ENCODE data around the gene CASK.

Gene CASK

DNA sequence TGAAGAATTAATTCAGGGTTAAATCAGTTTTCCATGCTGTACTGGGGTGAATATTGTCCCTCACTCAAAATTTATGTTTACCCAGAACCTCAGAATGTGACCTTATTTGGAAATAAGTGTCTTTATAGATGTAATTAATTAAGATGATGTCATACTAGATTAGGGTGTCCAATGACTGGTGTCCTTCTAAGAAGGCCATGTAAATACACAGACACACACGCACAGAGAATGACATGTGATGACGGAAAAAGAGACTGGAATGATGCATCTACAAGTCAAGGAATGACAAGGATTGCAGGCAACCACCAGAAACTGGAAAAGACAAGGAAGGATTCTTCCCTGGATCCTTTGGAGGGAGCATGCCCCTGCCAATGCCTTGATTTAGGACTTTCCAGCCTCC is 319.2 kb downstream of the CASK start:
- Histone ChIP-seq H3K27ac (ENCODE audit: insufficient read depth, low read length, poor library complexity, severe bottlenecking) (no peak overlapping the region), H3K4me1 (ENCODE audit: control insufficient read depth, insufficient read depth, low read length, poor library complexity, severe bottlenecking) (no peaks in the 10 kb centered on the region), H3K4me3 (ENCODE audit: insufficient read depth, low read depth, low read length, poor library complexity, severe bottlenecking) (no peak overlapping the region), H3K36me3 (ENCODE audit: control insufficient read depth, insufficient read depth, low read length) (no peaks in the 10 kb centered on the region), H3K27me3 (replicated peaks; ENCODE audit: control insufficient read depth, insufficient read depth, low read length, poor library complexity, severe bottlenecking) (no peaks in the 10 kb centered on the region), H3K9me3 (ENCODE audit: control insufficient read depth, low read length) (no peaks in the 10 kb centered on the region)
- no peak for DNase-seq

DNA sequence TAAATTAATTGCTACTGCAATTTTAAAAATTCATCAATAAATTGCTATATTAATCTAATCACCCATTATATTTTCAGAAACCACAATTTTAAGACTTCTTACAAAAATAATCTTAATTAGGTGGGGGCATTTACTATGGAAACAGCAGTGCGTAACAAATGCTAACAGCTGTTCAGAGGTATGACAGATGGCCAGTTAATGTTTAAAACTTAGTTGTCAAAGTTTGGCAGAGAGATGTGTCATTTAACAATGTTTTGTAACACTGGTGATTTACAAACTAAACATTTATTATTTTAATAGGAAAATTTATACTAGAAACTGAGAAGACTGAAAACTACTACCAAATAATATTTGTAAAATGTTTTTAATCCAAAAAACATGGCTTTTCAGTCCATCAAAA is 319.8 kb downstream of the CASK start:
- Histone ChIP-seq H3K27me3 (replicated peaks; ENCODE audit: control insufficient read depth, insufficient read depth, low read length, poor library complexity, severe bottlenecking) (no peaks in the 10 kb centered on the region), H3K27ac (ENCODE audit: insufficient read depth, low read length, poor library complexity, severe bottlenecking) (no peak overlapping the region), H3K36me3 (ENCODE audit: control insufficient read depth, insufficient read depth, low read length) (no peaks in the 10 kb centered on the region), H3K4me1 (ENCODE audit: control insufficient read depth, insufficient read depth, low read length, poor library complexity, severe bottlenecking) (no peaks in the 10 kb centered on the region), H3K4me3 (ENCODE audit: insufficient read depth, low read depth, low read length, poor library complexity, severe bottlenecking) (no peak overlapping the region), H3K9me3 (ENCODE audit: control insufficient read depth, low read length) (no peaks in the 10 kb centered on the region)
- no peak for DNase-seq

DNA sequence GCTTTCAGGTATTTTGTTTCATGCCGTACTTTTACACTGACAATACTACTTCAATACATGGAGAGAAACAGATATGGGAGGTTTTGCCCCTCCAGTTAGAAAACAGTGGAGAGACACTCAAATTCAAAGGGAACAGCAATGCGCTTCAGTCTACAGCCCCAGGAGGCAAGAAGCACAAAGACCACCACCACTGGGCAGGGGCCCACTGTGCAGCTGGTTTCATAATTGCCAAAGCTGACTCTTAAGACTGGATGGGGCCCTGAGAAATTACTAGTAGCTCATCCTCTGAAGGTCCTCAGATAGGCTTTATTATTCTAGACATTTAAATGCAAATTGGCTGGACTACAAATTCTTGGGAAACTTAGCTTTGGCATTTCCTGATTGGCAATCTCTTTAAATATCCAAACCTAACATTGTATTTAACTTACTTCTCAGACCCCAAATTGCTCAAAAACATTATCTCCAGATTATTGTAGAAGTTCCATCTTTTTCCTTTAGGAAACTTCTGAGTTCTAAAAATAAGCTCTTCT is 320.5 kb downstream of the CASK start:
- Histone ChIP-seq H3K4me1 (ENCODE audit: control insufficient read depth, insufficient read depth, low read length, poor library complexity, severe bottlenecking) (no peaks in the 10 kb centered on the region), H3K4me3 (ENCODE audit: insufficient read depth, low read depth, low read length, poor library complexity, severe bottlenecking) (no peak overlapping the region), H3K27me3 (replicated peaks; ENCODE audit: control insufficient read depth, insufficient read depth, low read length, poor library complexity, severe bottlenecking) (no peaks in the 10 kb centered on the region), H3K27ac (ENCODE audit: insufficient read depth, low read length, poor library complexity, severe bottlenecking) (no peak overlapping the region), H3K36me3 (ENCODE audit: control insufficient read depth, insufficient read depth, low read length) (no peaks in the 10 kb centered on the region), H3K9me3 (ENCODE audit: control insufficient read depth, low read length) (no peaks in the 10 kb centered on the region)
- DNase-seq, result no peak

DNA sequence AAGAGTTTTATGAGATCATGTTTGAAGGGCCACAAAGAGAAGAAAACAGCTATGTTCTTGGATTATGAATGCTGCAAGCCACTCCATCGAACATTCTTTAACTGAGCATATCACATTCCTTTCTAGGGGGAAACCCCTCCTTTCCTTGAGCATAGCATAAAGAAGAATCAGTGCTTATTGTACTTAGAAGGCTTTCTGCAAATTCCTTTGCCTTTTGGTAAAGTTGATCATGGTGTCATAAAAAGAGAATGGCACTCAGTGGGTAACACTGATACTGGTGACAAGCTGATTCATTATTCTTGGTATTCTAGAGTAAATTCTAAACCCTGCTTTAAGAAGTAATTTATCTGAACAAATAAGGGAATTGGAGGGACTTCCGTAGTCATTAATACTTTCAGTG is 323.1 kb downstream of the CASK start:
- Histone ChIP-seq H3K9me3 (ENCODE audit: control insufficient read depth, low read length) (no peaks in the 10 kb centered on the region), H3K36me3 (ENCODE audit: control insufficient read depth, insufficient read depth, low read length) (no peaks in the 10 kb centered on the region), H3K4me3 (ENCODE audit: insufficient read depth, low read depth, low read length, poor library complexity, severe bottlenecking) (no peak overlapping the region), H3K27ac (ENCODE audit: insufficient read depth, low read length, poor library complexity, severe bottlenecking) (no peak overlapping the region), H3K4me1 (ENCODE audit: control insufficient read depth, insufficient read depth, low read length, poor library complexity, severe bottlenecking) (no peaks in the 10 kb centered on the region), H3K27me3 (replicated peaks; ENCODE audit: control insufficient read depth, insufficient read depth, low read length, poor library complexity, severe bottlenecking) (no peaks in the 10 kb centered on the region)
- DNase-seq, result no peak

DNA sequence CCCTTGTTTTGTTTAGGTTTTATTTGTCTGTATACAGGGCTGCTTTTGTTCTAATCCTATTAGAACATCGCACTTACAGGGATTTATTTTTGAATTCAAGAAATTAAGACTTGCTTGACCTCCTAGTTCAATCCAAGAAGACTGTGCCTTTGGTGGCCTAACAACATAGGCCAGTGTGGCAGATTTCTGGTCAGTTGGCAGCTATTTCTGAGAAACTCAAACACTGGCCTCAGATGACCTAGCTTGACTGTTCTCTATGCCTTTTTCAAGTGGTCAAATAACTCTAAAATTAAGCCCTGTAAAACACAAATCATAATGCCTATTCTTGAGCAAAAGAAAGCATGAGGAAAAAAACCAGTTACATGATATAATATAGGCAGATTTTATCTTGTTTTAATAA is 323.8 kb downstream of the CASK start:
- Histone ChIP-seq H3K4me3 (ENCODE audit: insufficient read depth, low read depth, low read length, poor library complexity, severe bottlenecking) (no peak overlapping the region), H3K27me3 (replicated peaks; ENCODE audit: control insufficient read depth, insufficient read depth, low read length, poor library complexity, severe bottlenecking) (no peaks in the 10 kb centered on the region), H3K9me3 (ENCODE audit: control insufficient read depth, low read length) (no peaks in the 10 kb centered on the region), H3K27ac (ENCODE audit: insufficient read depth, low read length, poor library complexity, severe bottlenecking) (no peak overlapping the region), H3K4me1 (ENCODE audit: control insufficient read depth, insufficient read depth, low read length, poor library complexity, severe bottlenecking) (no peaks in the 10 kb centered on the region), H3K36me3 (ENCODE audit: control insufficient read depth, insufficient read depth, low read length) (no peaks in the 10 kb centered on the region)
- no peak for DNase-seq

DNA sequence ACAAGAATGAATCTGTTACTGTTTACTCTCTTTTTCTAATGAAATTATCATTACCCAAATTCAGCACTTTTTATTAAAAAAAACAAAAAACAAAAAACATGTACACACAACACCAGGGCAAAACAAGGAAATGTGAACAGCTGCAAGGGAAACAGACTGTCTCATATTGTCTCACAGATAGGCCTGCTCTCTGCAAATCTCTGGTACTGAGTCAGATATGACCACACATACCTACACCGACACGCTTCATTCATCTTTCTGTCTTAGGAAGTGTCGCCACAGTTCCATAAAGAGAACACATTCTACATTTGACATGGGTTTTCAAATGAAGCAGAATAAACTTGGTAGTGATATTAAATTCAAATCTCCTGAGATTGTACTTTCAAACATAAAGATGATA is 326.8 kb downstream of the CASK start:
- no peaks in the 10 kb centered on the region for H3K4me1 ChIP-seq (ENCODE audit: control insufficient read depth, insufficient read depth, low read length, poor library complexity, severe bottlenecking)
- H3K27ac ChIP-seq (ENCODE audit: insufficient read depth, low read length, poor library complexity, severe bottlenecking), result no peak overlapping the region
- H3K27me3 ChIP-seq (replicated peaks; ENCODE audit: control insufficient read depth, insufficient read depth, low read length, poor library complexity, severe bottlenecking), result no peaks in the 10 kb centered on the region
- no peaks in the 10 kb centered on the region for H3K9me3 ChIP-seq (ENCODE audit: control insufficient read depth, low read length)
- no peaks in the 10 kb centered on the region for H3K36me3 ChIP-seq (ENCODE audit: control insufficient read depth, insufficient read depth, low read length)
- DNase-seq, result no peak
- H3K4me3 ChIP-seq (ENCODE audit: insufficient read depth, low read depth, low read length, poor library complexity, severe bottlenecking), result no peak overlapping the region

DNA sequence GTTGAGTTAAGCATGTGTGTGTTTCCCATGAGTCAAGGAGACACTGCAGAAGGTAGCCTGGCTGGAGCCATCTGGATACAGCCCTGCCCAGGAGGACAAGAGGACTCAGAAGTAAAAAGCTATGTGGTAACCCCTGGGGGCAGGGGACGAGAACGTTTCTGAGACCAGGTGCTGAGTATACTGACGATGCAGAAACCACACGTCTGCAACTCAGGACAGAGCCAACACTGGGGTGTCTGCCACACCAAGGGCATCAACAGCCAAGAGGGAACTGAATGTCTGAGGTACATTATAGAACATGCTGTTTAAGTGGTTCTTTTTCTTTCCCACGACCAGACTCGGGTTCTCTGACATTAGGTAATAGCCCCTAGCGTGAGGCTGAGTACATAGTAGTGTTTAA is 328.7 kb downstream of the CASK start:
- no peak overlapping the region for H3K4me3 ChIP-seq (ENCODE audit: insufficient read depth, low read depth, low read length, poor library complexity, severe bottlenecking)

DNA sequence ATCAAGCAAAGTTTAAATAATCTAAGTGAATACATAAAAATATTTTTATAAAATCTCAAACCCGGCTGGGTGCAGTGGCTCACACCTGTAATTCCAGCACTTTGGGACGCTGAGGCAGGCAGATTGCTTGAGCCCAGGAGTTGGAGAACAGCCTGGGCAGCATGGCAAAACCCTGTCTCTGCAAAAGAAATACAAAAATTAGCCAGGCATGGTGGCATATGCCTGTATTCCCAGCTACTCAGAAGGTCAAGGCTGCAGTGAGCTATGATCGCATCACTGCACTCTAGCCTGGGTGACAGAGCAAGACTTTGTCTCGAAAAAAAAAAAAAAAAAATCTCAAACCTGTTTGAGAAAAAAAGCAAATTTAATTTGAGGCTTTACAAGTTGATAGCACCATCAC is 331.4 kb downstream of the CASK start:
- Histone ChIP-seq H3K36me3 (ENCODE audit: control insufficient read depth, insufficient read depth, low read length) (no peaks in the 10 kb centered on the region), H3K27me3 (replicated peaks; ENCODE audit: control insufficient read depth, insufficient read depth, low read length, poor library complexity, severe bottlenecking) (no peaks in the 10 kb centered on the region), H3K27ac (ENCODE audit: insufficient read depth, low read length, poor library complexity, severe bottlenecking) (no peak overlapping the region), H3K4me3 (ENCODE audit: insufficient read depth, low read depth, low read length, poor library complexity, severe bottlenecking) (no peak overlapping the region), H3K9me3 (ENCODE audit: control insufficient read depth, low read length) (no peaks in the 10 kb centered on the region), H3K4me1 (ENCODE audit: control insufficient read depth, insufficient read depth, low read length, poor library complexity, severe bottlenecking) (no peaks in the 10 kb centered on the region)
- DNase-seq, result no peak

More for the DNA sequence above, 328.7 kb downstream of the CASK start:
- H3K4me1 ChIP-seq (ENCODE audit: control insufficient read depth, insufficient read depth, low read length, poor library complexity, severe bottlenecking), result no peaks in the 10 kb centered on the region
- no peaks in the 10 kb centered on the region for H3K36me3 ChIP-seq (ENCODE audit: control insufficient read depth, insufficient read depth, low read length)
- no peak for DNase-seq
- no peak overlapping the region for H3K27ac ChIP-seq (ENCODE audit: insufficient read depth, low read length, poor library complexity, severe bottlenecking)
- H3K9me3 ChIP-seq (ENCODE audit: control insufficient read depth, low read length), result no peaks in the 10 kb centered on the region
- no peaks in the 10 kb centered on the region for H3K27me3 ChIP-seq (replicated peaks; ENCODE audit: control insufficient read depth, insufficient read depth, low read length, poor library complexity, severe bottlenecking)

DNA sequence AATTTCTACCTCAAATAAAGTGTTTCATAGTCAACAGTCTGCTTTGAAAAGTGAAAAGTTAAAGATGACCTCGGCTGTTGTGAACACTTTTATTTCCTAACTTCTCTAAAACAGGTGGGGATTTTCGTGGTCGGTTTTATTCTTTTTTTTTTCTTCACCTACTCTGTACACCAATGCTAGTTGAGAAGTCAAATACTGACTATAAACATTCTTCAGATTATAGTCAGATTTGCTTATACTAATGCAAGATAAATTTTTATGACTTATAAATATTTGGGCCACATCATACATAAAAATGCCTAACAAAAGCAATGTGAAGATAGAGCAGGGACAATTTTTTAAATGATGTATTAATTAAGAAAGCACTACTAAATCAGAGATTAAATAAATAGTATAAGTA is 332.7 kb downstream of the CASK start:
- no peak for DNase-seq

DNA sequence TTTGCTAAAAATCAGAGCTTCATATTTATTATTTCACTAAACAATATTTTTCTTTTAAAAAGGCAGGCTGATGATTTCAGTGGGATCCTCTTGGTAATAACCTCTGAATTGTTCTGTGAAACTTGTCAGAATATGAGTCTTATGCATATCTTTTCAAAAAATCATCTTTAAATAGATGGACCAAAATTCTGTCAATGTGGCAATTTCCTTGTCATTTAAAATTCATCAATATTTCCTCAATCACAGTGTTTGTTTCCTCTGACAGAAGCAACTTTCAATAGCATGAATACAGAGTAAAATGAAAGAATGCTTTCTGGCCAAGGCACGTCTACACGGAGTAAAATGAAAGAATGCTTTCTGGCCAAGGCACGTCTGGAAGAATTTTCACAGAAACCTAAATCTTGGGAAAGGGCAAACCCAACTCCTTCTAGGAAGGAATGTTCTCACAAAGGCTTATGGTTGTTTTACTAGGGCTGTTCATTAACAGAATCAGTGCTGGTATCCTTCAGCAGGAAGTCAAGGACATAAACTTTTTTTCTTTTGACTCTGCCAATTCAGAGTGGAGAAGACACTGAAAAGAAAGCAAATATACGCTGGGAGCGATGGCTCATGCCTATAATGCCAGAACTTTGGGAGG is 333.6 kb downstream of the CASK start:
- H3K4me3 ChIP-seq (ENCODE audit: insufficient read depth, low read depth, low read length, poor library complexity, severe bottlenecking), result no peak overlapping the region
- H3K27ac ChIP-seq (ENCODE audit: insufficient read depth, low read length, poor library complexity, severe bottlenecking), result no peak overlapping the region
- DNase-seq, result no peak
- no peaks in the 10 kb centered on the region for H3K27me3 ChIP-seq (replicated peaks; ENCODE audit: control insufficient read depth, insufficient read depth, low read length, poor library complexity, severe bottlenecking)
- no peaks in the 10 kb centered on the region for H3K9me3 ChIP-seq (ENCODE audit: control insufficient read depth, low read length)
- peaks cover 2% of the 10 kb centered on the region for H3K36me3 ChIP-seq (ENCODE audit: control insufficient read depth, insufficient read depth, low read length)
- H3K4me1 ChIP-seq (ENCODE audit: control insufficient read depth, insufficient read depth, low read length, poor library complexity, severe bottlenecking), result no peaks in the 10 kb centered on the region

More for the DNA sequence above, 332.7 kb downstream of the CASK start:
- Histone ChIP-seq H3K4me3 (ENCODE audit: insufficient read depth, low read depth, low read length, poor library complexity, severe bottlenecking) (no peak overlapping the region), H3K27me3 (replicated peaks; ENCODE audit: control insufficient read depth, insufficient read depth, low read length, poor library complexity, severe bottlenecking) (no peaks in the 10 kb centered on the region), H3K9me3 (ENCODE audit: control insufficient read depth, low read length) (no peaks in the 10 kb centered on the region), H3K4me1 (ENCODE audit: control insufficient read depth, insufficient read depth, low read length, poor library complexity, severe bottlenecking) (no peaks in the 10 kb centered on the region), H3K27ac (ENCODE audit: insufficient read depth, low read length, poor library complexity, severe bottlenecking) (no peak overlapping the region), H3K36me3 (ENCODE audit: control insufficient read depth, insufficient read depth, low read length) (no peaks in the 10 kb centered on the region)

All from effector memory CD4-positive, alpha-beta T cell (primary cell).